ENCODE results near the gene LRMDA. TPM values are rescaled to one million over a fixed set of nuclear protein-coding genes. Genes with fewer than 3 reads are reported as not detected.

The LRMDA gene
- total RNA-seq, 1 donor from 2014 or later: 18.7 TPM

GRCh38 chr10:76029782-76030181, 598.4 kb downstream of the LRMDA start:
- no peak for TF ChIP-seq CTCF (IDR thresholded peaks at IDR 0.05; ENCODE audit: insufficient read depth, low read length, poor library complexity, severe bottlenecking)
- no peaks in the 10 kb centered on the region for H3K27me3 ChIP-seq (ENCODE audit: control insufficient read depth, insufficient read depth, low read length)
- no peak overlapping the region for H3K4me3 ChIP-seq (ENCODE audit: low read depth, low read length)
- H3K36me3 ChIP-seq (ENCODE audit: control insufficient read depth, insufficient read depth, low read length): no peaks in the 10 kb centered on the region
- no peak for DNase-seq (ENCODE audit: low read depth)

GRCh38 chr10:76031099-76031498, 599.7 kb downstream of the LRMDA start:
- Histone ChIP-seq H3K27me3 (ENCODE audit: control insufficient read depth, insufficient read depth, low read length) (no peaks in the 10 kb centered on the region), H3K4me3 (ENCODE audit: low read depth, low read length) (no peak overlapping the region), H3K36me3 (ENCODE audit: control insufficient read depth, insufficient read depth, low read length) (no peaks in the 10 kb centered on the region)
- DNase-seq (ENCODE audit: low read depth): no peak
- no peak for TF ChIP-seq CTCF (IDR thresholded peaks at IDR 0.05; ENCODE audit: insufficient read depth, low read length, poor library complexity, severe bottlenecking)

- DNase-seq (ENCODE audit: low read depth): no peak
- no peaks in the 10 kb centered on the region for H3K27me3 ChIP-seq (ENCODE audit: control insufficient read depth, insufficient read depth, low read length)
- H3K4me3 ChIP-seq (ENCODE audit: low read depth, low read length): no peak overlapping the region
- no peak for TF ChIP-seq CTCF (IDR thresholded peaks at IDR 0.05; ENCODE audit: insufficient read depth, low read length, poor library complexity, severe bottlenecking)
- no peaks in the 10 kb centered on the region for H3K36me3 ChIP-seq (ENCODE audit: control insufficient read depth, insufficient read depth, low read length)
These were observed 600.6 kb downstream of the LRMDA start for GRCh38 chr10:76031769-76032699.

- no peak for TF ChIP-seq CTCF (IDR thresholded peaks at IDR 0.05; ENCODE audit: insufficient read depth, low read length, poor library complexity, severe bottlenecking)
These were observed 601.2 kb downstream of the LRMDA start for GRCh38 chr10:76032700-76033039.

GRCh38 chr10:76033457-76034196, 602.2 kb downstream of the LRMDA start:
- DNase-seq (ENCODE audit: low read depth): no peak
- TF ChIP-seq CTCF (IDR thresholded peaks at IDR 0.05; ENCODE audit: insufficient read depth, low read length, poor library complexity, severe bottlenecking): peak; percentile 39
- Histone ChIP-seq H3K36me3 (ENCODE audit: control insufficient read depth, insufficient read depth, low read length) (no peaks in the 10 kb centered on the region), H3K4me3 (ENCODE audit: low read depth, low read length) (no peak overlapping the region), H3K27me3 (ENCODE audit: control insufficient read depth, insufficient read depth, low read length) (no peaks in the 10 kb centered on the region)

More at GRCh38 chr10:76032700-76033039, 601.2 kb downstream of the LRMDA start:
- no peaks in the 10 kb centered on the region for H3K27me3 ChIP-seq (ENCODE audit: control insufficient read depth, insufficient read depth, low read length)
- DNase-seq (ENCODE audit: low read depth): no peak
- H3K4me3 ChIP-seq (ENCODE audit: low read depth, low read length): no peak overlapping the region
- H3K36me3 ChIP-seq (ENCODE audit: control insufficient read depth, insufficient read depth, low read length): no peaks in the 10 kb centered on the region
